HepG2 (cell line): ENCODE measurements around the gene PBX1. TPM values are rescaled to one million over a fixed set of nuclear protein-coding genes. Genes with fewer than 3 reads are reported as not detected.

Experiments used
- ATAC-seq: fragments of 200-7000 bp; cut with Tn5 transposase; 3 replicates; pipeline ENCODE4 v1.9.1; 2020; ENCODE audit warnings: mild to moderate bottlenecking, moderate library complexity
- BruUV-seq: library from RNA; stranded (reverse); fragments of 400-500 nt; replicated peaks from 2 replicates; lab custom pipeline; 2021; lab: Mats Ljungman, UMichigan
- CTCF ChIA-PET: fragments of 300-600 bp; formaldehyde crosslinking; extraction: SDS; loops from one replicate; lab custom pipeline; 2021; ENCODE audit warnings: low total read pairs, inconsistent platforms, low intra/inter-chr PET ratio; lab: Yijun Ruan, JAX
- POLR2A ChIA-PET: fragments of 350-600 bp; sonication (Branson Sonifier 250); formaldehyde crosslinking; loops from one replicate; lab custom pipeline; 2020; ENCODE audit warnings: antibody characterized with exemption, inconsistent platforms; lab: Yijun Ruan, JAX
- DNase-seq: peaks from one replicate; pipeline ENCODE4 v3.0.0-alpha.2; 2015; ENCODE audit warnings: low spot score
- FAIRE-seq: peaks from 3 replicates; lab custom pipeline; 2011; peaks lifted over from hg19 to GRCh38; lab: Jason Lieb, UNC
- H2AFZ ChIP-seq: one replicate; pipeline ENCODE4 v1.6.1; 2011; ENCODE audit warnings: low read length, inconsistent platforms
- H3K27ac ChIP-seq: fragments of 300-600 bp; 3 replicates; pipeline ENCODE4 v1.8.0; 2011; ENCODE audit warnings: mixed run types, mild to moderate bottlenecking, mixed read lengths, low read length, inconsistent platforms; ENCODE audit not compliant: insufficient read depth; ENCODE audit errors: extremely low read length
- H3K27me3 ChIP-seq, 2 experiments: fragments of 200-600 bp in 1 of 2; 2 replicates in 1 of 2; 3 replicates in 1 of 2; pipeline versions ENCODE4 v1.6.0 to v1.8.0; 2011; ENCODE audit warnings: low read length in 2 of 2, mild to moderate bottlenecking in 2 of 2, moderate library complexity in 2 of 2, inconsistent platforms in 1 of 2; ENCODE audit not compliant: insufficient read depth in 2 of 2, control insufficient read depth in 1 of 2
- H3K36me3 ChIP-seq, 2 experiments: fragments of 200-600 bp in 1 of 2; replicated peaks in 1 of 2; 2 replicates in 1 of 2; 3 replicates in 1 of 2; pipeline versions ENCODE4 v1.5.1 to v1.8.0; 2011; ENCODE audit warnings: low read length in 2 of 2, inconsistent platforms in 1 of 2; ENCODE audit not compliant: insufficient read depth in 2 of 2, control insufficient read depth in 1 of 2
- H3K4me1 ChIP-seq: 2 replicates; pipeline ENCODE4 v1.5.1; 2012; ENCODE audit warnings: low read length, inconsistent platforms; ENCODE audit not compliant: insufficient read depth
- H3K4me2 ChIP-seq: 2 replicates; pipeline ENCODE4 v1.6.0; 2011; ENCODE audit warnings: low read depth, low read length, inconsistent platforms
- H3K4me3 ChIP-seq, 3 experiments: fragments of 200-600 bp in 1 of 3; sonication (generic), shearing (Covaris generic) in 1 of 3; replicated peaks in 1 of 3; 2 replicates each; pipeline ENCODE4 v1.5.1; 2011 to 2016; ENCODE audit warnings: low read length in 3 of 3, inconsistent platforms in 2 of 3, low read depth in 2 of 3, mild to moderate bottlenecking in 2 of 3, control low read depth in 1 of 3, mixed read lengths in 1 of 3; ENCODE audit not compliant: insufficient read depth in 1 of 3
- H3K79me2 ChIP-seq: one replicate; pipeline ENCODE4 v1.6.1; 2011; ENCODE audit warnings: low read length, inconsistent platforms; ENCODE audit not compliant: insufficient read depth
- H3K9ac ChIP-seq: 2 replicates; pipeline ENCODE4 v1.6.0; 2011; ENCODE audit warnings: mild to moderate bottlenecking, low read depth, low read length, inconsistent platforms; ENCODE audit not compliant: insufficient read depth
- H3K9me3 ChIP-seq: 2 replicates; pipeline ENCODE4 v1.5.1; 2012; ENCODE audit warnings: mild to moderate bottlenecking, low read length
- H4K20me1 ChIP-seq: 2 replicates; pipeline ENCODE4 v1.6.0; 2011; ENCODE audit warnings: inconsistent platforms, mild to moderate bottlenecking, low read length, moderate library complexity; ENCODE audit not compliant: insufficient read depth
- DMAP1 ChIP-seq: IDR thresholded peaks from 2 replicates; pipeline ENCODE4 v1.6.1; 2016
- FOXP1 ChIP-seq, 2 experiments: fragments of 450-650 bp in 1 of 2; IDR thresholded peaks; 2 replicates each; pipeline ENCODE4 v1.6.1; 2017 to 2018; ENCODE audit warnings: antibody characterized with exemption in 1 of 2
- HNF4A ChIP-seq: sonication (generic); formaldehyde crosslinking; IDR thresholded peaks from 2 replicates; pipeline ENCODE4 v1.4.0; 2020; ENCODE audit warnings: missing genetic modification reagents
- HNRNPUL1 ChIP-seq: fragments of 200-400 bp; formaldehyde crosslinking; IDR thresholded peaks from 2 replicates; pipeline ENCODE4 v1.6.1; 2017; ENCODE audit warnings: low read depth, mild to moderate bottlenecking, low read length, moderate library complexity
- HOXD1 ChIP-seq: sonication (generic); formaldehyde crosslinking; IDR thresholded peaks from 2 replicates; pipeline ENCODE4 v1.5.0; 2020; ENCODE audit warnings: missing genetic modification reagents
- MAFF ChIP-seq: IDR thresholded peaks from 2 replicates; pipeline ENCODE4 v1.6.1; 2011; ENCODE audit warnings: low read depth, low read length, improper control_type of control experiment
- MED13 ChIP-seq: sonication (generic); formaldehyde crosslinking; IDR thresholded peaks from 2 replicates; pipeline ENCODE4 v1.5.0; 2020; ENCODE audit warnings: missing genetic modification reagents
- PHF8 ChIP-seq: sonication (generic); formaldehyde crosslinking; IDR thresholded peaks from 2 replicates; pipeline ENCODE4 v1.5.0; 2020; ENCODE audit warnings: missing genetic modification reagents
- RBFOX2 ChIP-seq: fragments of 200-400 bp; formaldehyde crosslinking; IDR thresholded peaks from 2 replicates; pipeline ENCODE4 v1.6.1; 2017; ENCODE audit warnings: low read depth, mild to moderate bottlenecking, low read length
- SPEN ChIP-seq: sonication (generic); formaldehyde crosslinking; IDR thresholded peaks from 2 replicates; pipeline ENCODE4 v1.5.1; 2020; ENCODE audit warnings: low read depth, mild to moderate bottlenecking, missing genetic modification reagents
- ZBTB8A ChIP-seq: sonication (generic); formaldehyde crosslinking; IDR thresholded peaks from 2 replicates; pipeline ENCODE4 v1.4.0; 2020; ENCODE audit warnings: mild to moderate bottlenecking, low read depth, missing genetic modification reagents, borderline replicate concordance
- ZKSCAN5 ChIP-seq: sonication (generic); formaldehyde crosslinking; IDR thresholded peaks from 2 replicates; pipeline ENCODE4 v1.5.1; 2020; ENCODE audit warnings: mild to moderate bottlenecking, missing genetic modification reagents
- ZNF883 ChIP-seq: sonication (generic); formaldehyde crosslinking; IDR thresholded peaks from 2 replicates; pipeline ENCODE4 v1.5.1; 2020; ENCODE audit warnings: mild to moderate bottlenecking, missing genetic modification reagents; ENCODE audit errors: not compliant biosample characterization
- ZSCAN22 ChIP-seq: sonication (generic); formaldehyde crosslinking; IDR thresholded peaks from 2 replicates; pipeline ENCODE4 v1.4.0; 2020; ENCODE audit warnings: mild to moderate bottlenecking, missing genetic modification reagents
- ZSCAN29 ChIP-seq: sonication (generic); formaldehyde crosslinking; conservative IDR thresholded peaks from 2 replicates; pipeline ENCODE4 v1.4.0; 2020; ENCODE audit warnings: mild to moderate bottlenecking, missing genetic modification reagents
- WGBS: methylation state at CpG from one replicate; pipeline ENCODE4 v1.1.6; 2017; ENCODE audit warnings: low lambda C conversion rate; 5-methylcytosine and 5-hydroxymethylcytosine counted together
- in situ Hi-C: cut with HindIII; loops from 2 replicates; pipeline ENCODE4 v1.10.0; 2017; ENCODE audit warnings: low pct_unique_long_range_greater_than_20kb; ENCODE audit not compliant: extremely low pct_ligation_motif_present
- intact Hi-C: fragments of 100-400 bp; cut with micrococcal nuclease; formaldehyde crosslinking; loops from one replicate; pipeline ENCODE4 v1.10.0; 2022; ENCODE audit not compliant: unreplicated experiment
- polyA plus RNA-seq, 8 experiments: library from polyadenylated mRNA; depleted of rRNA in 3 of 8; stranded (reverse) in 7 of 8; unstranded in 1 of 8; fragments of >200 nt; fragmentation: Illumina TruSeq in 4 of 8; extraction: Trizol in 4 of 8; gene quantifications; 2 replicates each; pipeline versions ENCODE4 v1.2.1 to v1.2.3, GENCODE V29; 2011 to 2016; ENCODE audit warnings: low read depth in 4 of 8, missing spikeins in 1 of 8, mixed read lengths in 1 of 8; ENCODE audit not compliant: insufficient read depth in 1 of 8
- total RNA-seq, 5 experiments: library from RNA; depleted of rRNA; stranded (reverse); fragments of >200 nt; fragmentation: Illumina TruSeq; extraction: Trizol; gene quantifications; 2 replicates each; pipeline ENCODE4 v1.2.3, GENCODE V29; 2016; ENCODE audit warnings: low read depth in 1 of 5
- TF ChIP-seq, protein P1 (sequence below): sonication (generic); formaldehyde crosslinking; conservative IDR thresholded peaks from 2 replicates; pipeline ENCODE4 v1.5.0; 2020; ENCODE audit warnings: missing genetic modification reagents
- TF ChIP-seq, protein P2 (sequence below): sonication (generic); formaldehyde crosslinking; IDR thresholded peaks from 2 replicates; pipeline ENCODE4 v1.4.0; 2020; ENCODE audit warnings: mild to moderate bottlenecking, missing genetic modification reagents, borderline replicate concordance

The PBX1 gene
- total and polyA plus RNA-seq, 2 of the 13 experiments (the other 11 are each of a cell fraction or from before 2014, with no cell fraction given): 0.24 TPM; not detected in 1

DNA sequence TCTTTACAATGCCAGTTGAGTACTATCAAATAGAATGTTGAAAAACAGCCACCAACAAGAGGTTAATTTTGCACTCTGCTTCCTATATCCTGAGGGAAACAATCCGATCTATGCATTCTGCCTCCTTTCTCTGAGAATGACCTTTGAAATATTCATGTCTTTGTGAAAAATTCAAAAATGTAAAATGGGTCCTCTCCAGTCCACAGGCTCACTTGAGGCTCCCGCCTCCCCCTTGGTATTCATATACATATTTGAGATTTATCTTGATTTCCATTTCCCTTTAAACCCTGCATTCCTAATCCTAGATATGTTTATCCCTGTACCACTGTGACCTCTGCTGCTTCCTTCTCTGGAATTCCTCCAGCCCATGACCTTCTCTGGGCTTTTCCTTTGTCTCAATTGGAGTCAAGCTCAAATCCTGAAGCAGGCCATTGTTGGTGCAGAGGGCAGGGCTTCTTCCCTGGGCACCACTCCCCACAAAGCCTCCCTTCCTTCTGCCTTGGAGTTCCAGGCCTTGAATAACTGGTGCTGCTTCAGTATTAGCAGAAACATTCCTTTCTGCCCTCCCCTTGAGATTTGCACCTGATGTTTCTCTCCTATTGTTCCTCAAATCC lies 296.8 kb downstream of the PBX1 start:
- intact Hi-C loops: no loop called here
- WGBS: 3% methylated on average over 2 of the region's 2 CpGs
- Histone ChIP-seq H2AFZ (no peak overlapping the region), H3K27me3 (no peaks in the 10 kb centered on the region), H3K4me2 (no peak overlapping the region), H3K27ac (no peak overlapping the region), H3K36me3 (no peaks in the 10 kb centered on the region), H3K9ac (no peak overlapping the region), H3K9me3 (no peaks in the 10 kb centered on the region), H4K20me1 (no peaks in the 10 kb centered on the region), H3K4me3 (no peak overlapping the region), H3K79me2 (no peaks in the 10 kb centered on the region), H3K4me1 (no peaks in the 10 kb centered on the region)
- ATAC-seq (no peak), FAIRE-seq (no peak), DNase-seq (no peak)
- POLR2A ChIA-PET: no interaction called here
- CTCF ChIA-PET: no interaction called here
- no peak for TF ChIP-seq ZSCAN22 (CRISPR knock-in tag)
- TF ChIP-seq ZKSCAN5 (CRISPR knock-in tag): no peak
- no peak for TF ChIP-seq HNF4A
- no peak for TF ChIP-seq MED13 (CRISPR knock-in tag)
- no peak for TF ChIP-seq ZBTB8A (CRISPR knock-in tag)
- TF ChIP-seq RBFOX2: no peak
- TF ChIP-seq, protein P1, sequence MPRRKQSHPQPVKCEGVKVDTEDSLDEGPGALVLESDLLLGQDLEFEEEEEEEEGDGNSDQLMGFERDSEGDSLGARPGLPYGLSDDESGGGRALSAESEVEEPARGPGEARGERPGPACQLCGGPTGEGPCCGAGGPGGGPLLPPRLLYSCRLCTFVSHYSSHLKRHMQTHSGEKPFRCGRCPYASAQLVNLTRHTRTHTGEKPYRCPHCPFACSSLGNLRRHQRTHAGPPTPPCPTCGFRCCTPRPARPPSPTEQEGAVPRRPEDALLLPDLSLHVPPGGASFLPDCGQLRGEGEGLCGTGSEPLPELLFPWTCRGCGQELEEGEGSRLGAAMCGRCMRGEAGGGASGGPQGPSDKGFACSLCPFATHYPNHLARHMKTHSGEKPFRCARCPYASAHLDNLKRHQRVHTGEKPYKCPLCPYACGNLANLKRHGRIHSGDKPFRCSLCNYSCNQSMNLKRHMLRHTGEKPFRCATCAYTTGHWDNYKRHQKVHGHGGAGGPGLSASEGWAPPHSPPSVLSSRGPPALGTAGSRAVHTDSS (CRISPR knock-in tag): no peak
- TF ChIP-seq HOXD1 (CRISPR knock-in tag): no peak
- no peak for TF ChIP-seq DMAP1 (CRISPR knock-in tag)
- no peak for TF ChIP-seq ZSCAN29 (CRISPR knock-in tag)
- TF ChIP-seq HNRNPUL1: no peak
- no peak for TF ChIP-seq SPEN (CRISPR knock-in tag)
- TF ChIP-seq PHF8 (CRISPR knock-in tag): no peak
- no peak for TF ChIP-seq FOXP1 (IDR thresholded peaks at IDR 0.05)
- no peak for TF ChIP-seq FOXP1 (CRISPR knock-in tag; IDR thresholded peaks at IDR 0.05)
- TF ChIP-seq, protein P2, sequence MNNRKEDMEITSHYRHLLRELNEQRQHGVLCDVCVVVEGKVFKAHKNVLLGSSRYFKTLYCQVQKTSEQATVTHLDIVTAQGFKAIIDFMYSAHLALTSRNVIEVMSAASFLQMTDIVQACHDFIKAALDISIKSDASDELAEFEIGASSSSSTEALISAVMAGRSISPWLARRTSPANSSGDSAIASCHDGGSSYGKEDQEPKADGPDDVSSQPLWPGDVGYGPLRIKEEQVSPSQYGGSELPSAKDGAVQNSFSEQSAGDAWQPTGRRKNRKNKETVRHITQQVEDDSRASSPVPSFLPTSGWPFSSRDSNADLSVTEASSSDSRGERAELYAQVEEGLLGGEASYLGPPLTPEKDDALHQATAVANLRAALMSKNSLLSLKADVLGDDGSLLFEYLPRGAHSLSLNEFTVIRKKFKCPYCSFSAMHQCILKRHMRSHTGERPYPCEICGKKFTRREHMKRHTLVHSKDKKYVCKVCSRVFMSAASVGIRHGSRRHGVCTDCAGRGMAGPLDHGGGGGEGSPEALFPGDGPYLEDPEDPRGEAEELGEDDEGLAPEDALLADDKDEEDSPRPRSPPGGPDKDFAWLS (CRISPR knock-in tag): no peak
- no peak for TF ChIP-seq MAFF
- TF ChIP-seq ZNF883: no peak
- BruUV-seq: no TSS peak
- in situ Hi-C loops: no loop called here
